PC-3 (cell line): Measurements from ENCODE around the gene S100Z. TPM values are rescaled to one million over a fixed set of nuclear protein-coding genes. Genes with fewer than 3 reads are reported as not detected.

Experiments
- ATAC-seq: fragments of 200-7000 bp; cut with Tn5 transposase; 2 replicates; pipeline ENCODE4 v1.9.1; 2020; ENCODE audit warnings: mild to moderate bottlenecking, moderate library complexity
- BruUV-seq: library from RNA; stranded (reverse); fragments of 400-500 nt; replicated peaks from 2 replicates; lab custom pipeline; 2021; lab: Mats Ljungman, UMichigan
- CTCF ChIA-PET: fragments of 300-600 bp; sonication (Branson Sonifier 250); formaldehyde crosslinking; loops from one replicate; lab custom pipeline; 2022; ENCODE audit warnings: antibody characterized with exemption; lab: Charles Lee
- POLR2A ChIA-PET: fragments of 300-600 bp; sonication (Branson Sonifier 250); formaldehyde crosslinking; loops from one replicate; lab custom pipeline; 2022; ENCODE audit warnings: antibody characterized with exemption; ENCODE audit not compliant: unreplicated experiment; lab: Charles Lee
- DNase-seq: peaks from one replicate; pipeline ENCODE4 v3.0.0-alpha.2; 2015
- H2AFZ ChIP-seq: fragments of 300-600 bp; sonication (generic); 2 replicates; pipeline ENCODE4 v1.6.0; 2016; ENCODE audit warnings: antibody characterized with exemption, low read length
- H3F3A ChIP-seq: fragments of 300-600 bp; sonication (generic); one replicate; pipeline ENCODE4 v1.6.0; 2017; ENCODE audit warnings: antibody characterized with exemption, low read length, control low read depth, mild to moderate bottlenecking; ENCODE audit not compliant: unreplicated experiment
- H3K27ac ChIP-seq: fragments of 300-600 bp; sonication (generic); 2 replicates; pipeline ENCODE4 v1.5.1; 2016; ENCODE audit warnings: mild to moderate bottlenecking, low read length
- H3K27me3 ChIP-seq: fragments of 300-600 bp; sonication (generic); 2 replicates; pipeline ENCODE4 v1.6.1; 2016; ENCODE audit warnings: low read length, mixed read lengths
- H3K36me3 ChIP-seq: fragments of 300-600 bp; sonication (generic); 2 replicates; pipeline ENCODE4 v1.6.1; 2016; ENCODE audit warnings: low read depth, mixed run types, low read length, mixed read lengths
- H3K4me1 ChIP-seq: fragments of 300-600 bp; sonication (generic); 2 replicates; pipeline ENCODE4 v1.5.1; 2016; ENCODE audit warnings: low read length; ENCODE audit not compliant: insufficient read depth
- H3K4me2 ChIP-seq: fragments of 300-600 bp; sonication (generic); 2 replicates; pipeline ENCODE4 v1.6.0; 2016; ENCODE audit warnings: low read length
- H3K4me3 ChIP-seq: fragments of 300-600 bp; sonication (generic); 2 replicates; pipeline ENCODE4 v1.5.1; 2016; ENCODE audit warnings: mild to moderate bottlenecking, low read length, mixed read lengths
- H3K79me2 ChIP-seq: fragments of 300-600 bp; sonication (generic); 2 replicates; pipeline ENCODE4 v1.6.1; 2017; ENCODE audit warnings: low read length, mixed read lengths
- H3K9ac ChIP-seq: fragments of 300-600 bp; sonication (generic); 2 replicates; pipeline ENCODE4 v1.6.0; 2016; ENCODE audit warnings: mild to moderate bottlenecking, low read length
- H3K9me2 ChIP-seq: fragments of 300-600 bp; sonication (generic); replicated peaks from 2 replicates; pipeline ENCODE4 v1.6.1; 2016; ENCODE audit warnings: mixed run types, low read length, mixed read lengths
- H3K9me3 ChIP-seq: fragments of 300-600 bp; sonication (generic); 2 replicates; pipeline ENCODE4 v1.6.1; 2016; ENCODE audit warnings: low read length, mixed read lengths
- H4K20me1 ChIP-seq: fragments of 300-600 bp; sonication (generic); 2 replicates; pipeline ENCODE4 v1.6.1; 2016; ENCODE audit warnings: low read length, mixed read lengths
- CTCF ChIP-seq: fragments of 300-600 bp; sonication (generic); conservative IDR thresholded peaks from 2 replicates; pipeline ENCODE4 v1.5.1; 2017; ENCODE audit warnings: antibody characterized with exemption, low read depth, mild to moderate bottlenecking, low read length
- EZH2 ChIP-seq: fragments of 300-600 bp; sonication (generic); IDR thresholded peaks from one replicate; pipeline ENCODE4 v1.6.1; 2017; ENCODE audit warnings: antibody characterized with exemption, mild to moderate bottlenecking, low read length; ENCODE audit not compliant: unreplicated experiment
- EZH2phosphoT487 ChIP-seq: fragments of 300-600 bp; sonication (generic); IDR thresholded peaks from 2 replicates; pipeline ENCODE4 v1.6.1; 2018; ENCODE audit warnings: mild to moderate bottlenecking, antibody characterized with exemption, low read length, borderline replicate concordance
- intact Hi-C: fragments of 100-400 bp; cut with micrococcal nuclease; formaldehyde crosslinking; loops from 2 replicates; pipeline ENCODE4 v1.9.0; 2023
- total RNA-seq: library from RNA; depleted of rRNA; stranded (reverse); fragments of >200 nt; gene quantifications from 2 replicates; pipeline ENCODE4 v1.2.3, GENCODE V29; 2014

Gene S100Z
- total RNA-seq, 1 experiment from 2014 or later: 0.11 TPM

GRCh38 chr5:76808141-76808691 is 41.6 kb upstream of the S100Z start:
- CTCF ChIA-PET: no interaction called here

GRCh38 chr5:76809141-76809540 is 40.7 kb upstream of the S100Z start:
- H3K79me2 ChIP-seq: no peaks in the 10 kb centered on the region
- no peaks in the 10 kb centered on the region for H3K36me3 ChIP-seq
- H3K27me3 ChIP-seq: no peaks in the 10 kb centered on the region
- H3F3A ChIP-seq: peaks cover 5% of the 10 kb centered on the region
- no TSS peak for BruUV-seq
- H3K4me3 ChIP-seq: no peak overlapping the region
- TF ChIP-seq CTCF: no peak
- no peak for TF ChIP-seq EZH2
- no peak for TF ChIP-seq EZH2phosphoT487
- intact Hi-C loops: no loop called here
- H4K20me1 ChIP-seq: no peaks in the 10 kb centered on the region
- H3K9me2 ChIP-seq: no peaks in the 10 kb centered on the region
- CTCF ChIA-PET: no interaction called here
- ATAC-seq (no peak), DNase-seq (no peak)
- no peak overlapping the region for H3K4me2 ChIP-seq
- H3K4me1 ChIP-seq: peaks cover 46% of the 10 kb centered on the region
- H3K9me3 ChIP-seq: no peaks in the 10 kb centered on the region
- H3K27ac ChIP-seq: no peak overlapping the region
- POLR2A ChIA-PET: no interaction called here
- no peak overlapping the region for H2AFZ ChIP-seq
- no peak overlapping the region for H3K9ac ChIP-seq

More at GRCh38 chr5:76808141-76808691, 41.6 kb upstream of the S100Z start:
- Histone ChIP-seq H3K27ac (peak overlapping the region; percentile 100), H4K20me1 (no peaks in the 10 kb centered on the region), H3K4me1 (peaks cover 47% of the 10 kb centered on the region), H3K36me3 (no peaks in the 10 kb centered on the region), H2AFZ (no peak overlapping the region), H3K79me2 (no peaks in the 10 kb centered on the region), H3K4me2 (no peak overlapping the region), H3K9ac (no peak overlapping the region), H3K9me3 (no peaks in the 10 kb centered on the region), H3K4me3 (no peak overlapping the region), H3F3A (peaks cover 5% of the 10 kb centered on the region), H3K27me3 (no peaks in the 10 kb centered on the region), H3K9me2 (no peaks in the 10 kb centered on the region)
- no peak for DNase-seq
- intact Hi-C loops: no loop called here
- POLR2A ChIA-PET: no interaction called here
- TF ChIP-seq CTCF: no peak
- TF ChIP-seq EZH2: no peak
- no peak for TF ChIP-seq EZH2phosphoT487
- BruUV-seq: no TSS peak
- ATAC-seq: no peak

- Histone ChIP-seq H3K9me3 (no peaks in the 10 kb centered on the region), H3K36me3 (no peaks in the 10 kb centered on the region), H2AFZ (no peak overlapping the region), H3K79me2 (no peaks in the 10 kb centered on the region), H3K4me1 (peaks cover 44% of the 10 kb centered on the region), H3K4me2 (no peak overlapping the region), H3K9ac (no peak overlapping the region), H3F3A (peaks cover 5% of the 10 kb centered on the region), H4K20me1 (no peaks in the 10 kb centered on the region), H3K4me3 (no peak overlapping the region), H3K27ac (0 out of 2 replicates have a peak overlapping the region, but pooled peaks have one; percentile 59), H3K9me2 (no peaks in the 10 kb centered on the region), H3K27me3 (no peaks in the 10 kb centered on the region)
- TF ChIP-seq CTCF (no peak), EZH2 (no peak), EZH2phosphoT487 (no peak)
- BruUV-seq: no TSS peak
- POLR2A ChIA-PET: no interaction called here
- intact Hi-C loops: loop anchor here (10.0 kb wide), 1 partner anchor 95 kb away; the partner anchor contains the start of gene F2R
- ATAC-seq: no peak
- no peak for DNase-seq
- CTCF ChIA-PET: no interaction called here
These were observed 39.6 kb upstream of the S100Z start for GRCh38 chr5:76810236-76810635.
